Gastrocnemius medialis (tissue), 4 donors: ENCODE results near the gene TALDO1. TPM values are rescaled to one million over a fixed set of nuclear protein-coding genes. Genes with fewer than 3 reads are reported as not detected.
A peak's percentile ranks its signal among the peaks of the same experiment; 100 is the strongest.

ENCODE experiments used
- ATAC-seq, 2 donors: fragments of 150-250 bp; one replicate each; pipeline ENCODE4 v1.9.1; 2016
- DNase-seq, 2 donors: peaks; one replicate each; pipeline ENCODE4 v3.0.0-alpha.2; 2019
- H3K27ac ChIP-seq, 4 donors: fragments of 200-600 bp; sonication (generic); 1 replicate in 1 of 4; 2 replicates in 3 of 4; pipeline ENCODE4 v1.5.1; 2016 to 2018; ENCODE audit warnings: mild to moderate bottlenecking in 2 of 4, moderate library complexity in 1 of 4
- H3K27me3 ChIP-seq, 3 donors: fragments of 200-600 bp; sonication (generic) in 2 of 3; 1 replicate in 1 of 3; 2 replicates in 2 of 3; pipeline versions ENCODE4 v1.5.1 to v1.6.0; 2016 to 2019; ENCODE audit warnings: mild to moderate bottlenecking in 1 of 3, moderate library complexity in 1 of 3
- H3K36me3 ChIP-seq, 2 donors: fragments of 200-600 bp; sonication (generic) in 1 of 2; one replicate each; pipeline ENCODE4 v1.5.1; 2017 to 2018
- H3K4me1 ChIP-seq, 2 donors: fragments of 200-600 bp; sonication (generic) in 1 of 2; one replicate each; pipeline ENCODE4 v1.5.1; 2016 to 2017; ENCODE audit warnings: mild to moderate bottlenecking in 2 of 2
- H3K4me3 ChIP-seq, 4 donors: fragments of 200-600 bp; sonication (generic) in 3 of 4; 1 replicate in 1 of 4; 2 replicates in 3 of 4; pipeline ENCODE4 v1.5.1; 2016 to 2019; ENCODE audit warnings: mild to moderate bottlenecking in 2 of 4
- H3K9me3 ChIP-seq, 3 donors: fragments of 200-600 bp; sonication (generic) in 2 of 3; 1 replicate in 1 of 3; 2 replicates in 2 of 3; pipeline ENCODE4 v1.5.1; 2016 to 2019
- CTCF ChIP-seq, 5 experiments: fragments of 450-650 bp in 3 of 5; fragments of 200-600 bp in 2 of 5; sonication (generic) in 2 of 5; IDR thresholded peaks in 4 of 5; conservative IDR thresholded peaks in 1 of 5; 1 replicate in 4 of 5; 2 replicates in 1 of 5; pipeline ENCODE4 v1.5.1; 2016 to 2019; ENCODE audit warnings: antibody characterized with exemption in 5 of 5, mild to moderate bottlenecking in 3 of 5, moderate library complexity in 3 of 5
- POLR2A ChIP-seq, 2 donors: fragments of 450-650 bp; IDR thresholded peaks; one replicate each; pipeline ENCODE4 v1.6.1; 2017; ENCODE audit warnings: antibody characterized with exemption in 2 of 2, mild to moderate bottlenecking in 2 of 2, moderate library complexity in 2 of 2
- in situ Hi-C, 4 donors: fragments of 200-750 bp; cut with MboI; loops; one replicate each; pipeline versions ENCODE4 v1.15.0 to v1.8.0; 2017; ENCODE audit warnings: low sequenced_read_pairs in 4 of 4
- intact Hi-C: fragments of 100-400 bp; cut with DNase I; formaldehyde crosslinking; loops from one replicate; pipeline ENCODE4 v1.15.1; 2023; ENCODE audit warnings: low total_unique reads
- total RNA-seq, 4 donors: library from RNA; depleted of rRNA; stranded (reverse); fragments of >200 nt; gene quantifications; one replicate each; pipeline versions ENCODE4 v1.1.0 to v1.2.3, GENCODE V29; 2016

Gene TALDO1
- total RNA-seq, 4 donors from 2014 or later = 98.6 to 167 (median 153) TPM

GRCh38 chr11:773830-774229 lies 26.6 kb downstream of the TALDO1 start:
- no peak for DNase-seq
- H3K4me3 ChIP-seq = no peak overlapping the region
- intact Hi-C loops (no loop called here), in situ Hi-C loops (no loop called here)
- no peak for TF ChIP-seq CTCF (IDR thresholded peaks at IDR 0.05 in 4 of 5, conservative IDR thresholded peaks at IDR 0.05 in 1 of 5)
- TF ChIP-seq POLR2A (IDR thresholded peaks at IDR 0.05) = no peak
- no peak overlapping the region for H3K27ac ChIP-seq
- peaks cover 0 to 28% of the 10 kb centered on the region in 2 donors for H3K36me3 ChIP-seq
- no peaks in the 10 kb centered on the region for H3K27me3 ChIP-seq
- ATAC-seq = no peak
- H3K9me3 ChIP-seq = no peaks in the 10 kb centered on the region
- H3K4me1 ChIP-seq = peaks cover 17 to 26% of the 10 kb centered on the region in 2 donors

GRCh38 chr11:774873-775592 lies 27.8 kb downstream of the TALDO1 start:
- Histone ChIP-seq H3K36me3 (peaks cover 0 to 24% of the 10 kb centered on the region in 2 donors), H3K4me3 (no peak overlapping the region)

GRCh38 chr11:776263-776560 lies 28.9 kb downstream of the TALDO1 start:
- H3K4me1 ChIP-seq = peaks cover 17 to 26% of the 10 kb centered on the region in 2 donors
- no peaks in the 10 kb centered on the region for H3K9me3 ChIP-seq
- DNase-seq (no peak), ATAC-seq (no peak)
- H3K27ac ChIP-seq = peak overlapping the region in 1 of 4 donors; percentile 84
- intact Hi-C loops (no loop called here), in situ Hi-C loops (no loop called here)
- H3K27me3 ChIP-seq = no peaks in the 10 kb centered on the region
- peak overlapping the region; percentile 77 to 98 (median 96) for H3K4me3 ChIP-seq
- TF ChIP-seq CTCF (IDR thresholded peaks at IDR 0.05 in 4 of 5, conservative IDR thresholded peaks at IDR 0.05 in 1 of 5) = no peak
- TF ChIP-seq POLR2A (IDR thresholded peaks at IDR 0.05) = no peak
- peaks cover 0 to 13% of the 10 kb centered on the region in 2 donors for H3K36me3 ChIP-seq

More at GRCh38 chr11:774873-775592, 27.8 kb downstream of the TALDO1 start:
- DNase-seq = no peak
- intact Hi-C loops (no loop called here), in situ Hi-C loops (no loop called here)
- peaks cover 17 to 26% of the 10 kb centered on the region in 2 donors for H3K4me1 ChIP-seq
- TF ChIP-seq CTCF (IDR thresholded peaks at IDR 0.05 in 4 of 5, conservative IDR thresholded peaks at IDR 0.05 in 1 of 5) (no peak), POLR2A (IDR thresholded peaks at IDR 0.05) (no peak)
- no peak for ATAC-seq
- H3K27ac ChIP-seq = no peak overlapping the region
- H3K9me3 ChIP-seq = no peaks in the 10 kb centered on the region
- no peaks in the 10 kb centered on the region for H3K27me3 ChIP-seq

- Histone ChIP-seq H3K4me1 (peaks cover 17 to 26% of the 10 kb centered on the region in 2 donors), H3K9me3 (no peaks in the 10 kb centered on the region), H3K36me3 (peaks cover 0 to 8% of the 10 kb centered on the region in 2 donors), H3K27me3 (no peaks in the 10 kb centered on the region), H3K27ac (peak overlapping the region; percentile 84 to 92 (median 89)), H3K4me3 (peak overlapping the region; percentile 77 to 98 (median 96))
- TF ChIP-seq POLR2A (IDR thresholded peaks at IDR 0.05) = no peak
- no peak for TF ChIP-seq CTCF (IDR thresholded peaks at IDR 0.05 in 4 of 5, conservative IDR thresholded peaks at IDR 0.05 in 1 of 5)
- ATAC-seq = peak; percentile 46 to 51
- in situ Hi-C loops (no loop called here), intact Hi-C loops (loop anchor here (1.0 kb wide), 1 partner anchor 29 kb away; the partner anchor contains the start of gene TALDO1)
- DNase-seq = no peak
Measured at GRCh38 chr11:776561-777287, 29.5 kb downstream of the TALDO1 start.
